HL-60/S4 treated with retinoic acid at 250 ng/mL for 4 days and 3 days (cell line): ENCODE results near the gene BCL11B.

Source experiments
- in situ Hi-C: fragments of 300-500 bp; cut with MboI; formaldehyde crosslinking; loops from 2 replicates; pipeline ENCODE4 v1.7.0; 2022; ENCODE audit warnings: low sequenced_read_pairs

The BCL11B gene

GRCh38 chr14:99268810-99269707 is 2.9 kb downstream of the BCL11B start:
- in situ Hi-C loops: loop anchor here (25.0 kb wide), 1 partner anchor 1132 kb away; no protein-coding TSS in a partner anchor

DNA sequence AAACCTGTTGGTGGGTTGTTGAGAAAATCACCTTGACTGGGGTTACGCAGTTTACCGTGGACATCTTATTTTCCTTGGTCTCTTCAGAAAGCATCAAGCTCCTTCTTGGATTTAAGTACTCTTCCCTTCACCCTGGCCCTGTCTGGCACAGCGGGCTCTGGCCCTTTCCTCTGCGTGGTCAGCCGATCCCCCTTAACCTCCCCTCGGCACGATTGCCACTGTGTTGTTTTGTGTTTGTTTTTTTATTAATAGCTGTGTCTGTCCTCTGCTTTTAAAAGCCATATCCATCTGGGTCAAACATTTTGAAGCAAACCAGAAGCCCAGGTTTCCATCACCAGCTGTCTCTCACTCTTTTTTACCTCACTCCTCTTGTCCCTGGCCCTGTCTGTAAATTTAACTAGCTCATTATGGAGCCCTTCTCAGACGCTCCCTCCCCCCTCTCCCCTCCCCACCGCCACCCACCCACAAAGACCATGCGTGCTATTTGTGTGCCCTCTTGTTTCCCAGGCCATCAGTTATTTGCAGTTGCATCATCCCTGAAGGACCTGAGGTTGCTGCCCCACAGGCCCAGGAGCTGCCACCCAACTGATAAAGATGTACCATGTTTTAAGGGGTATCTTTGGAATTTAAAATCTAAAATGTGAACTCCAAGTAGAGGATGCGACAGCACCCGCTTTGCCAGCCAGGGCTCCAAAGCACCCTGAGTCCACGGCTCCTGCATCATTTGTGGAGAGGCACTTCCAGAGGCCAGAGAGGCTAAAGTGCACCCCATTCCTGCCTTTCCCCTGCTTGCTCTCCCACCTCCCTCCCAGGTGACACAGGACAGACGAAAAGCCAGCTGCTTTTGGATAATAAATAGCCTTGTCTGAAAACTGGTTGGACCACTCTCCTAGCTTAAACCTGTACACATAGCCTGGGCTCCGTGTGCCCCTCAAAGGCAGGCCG is 3.9 kb downstream of the BCL11B start:
- in situ Hi-C loops: loop anchor here (25.0 kb wide), 1 partner anchor 1131 kb away; no protein-coding TSS in a partner anchor

GRCh38 chr14:99267381-99267780 is 4.6 kb downstream of the BCL11B start:
- in situ Hi-C loops: loop anchor here (25.0 kb wide), 1 partner anchor 1130 kb away; no protein-coding TSS in a partner anchor

DNA sequence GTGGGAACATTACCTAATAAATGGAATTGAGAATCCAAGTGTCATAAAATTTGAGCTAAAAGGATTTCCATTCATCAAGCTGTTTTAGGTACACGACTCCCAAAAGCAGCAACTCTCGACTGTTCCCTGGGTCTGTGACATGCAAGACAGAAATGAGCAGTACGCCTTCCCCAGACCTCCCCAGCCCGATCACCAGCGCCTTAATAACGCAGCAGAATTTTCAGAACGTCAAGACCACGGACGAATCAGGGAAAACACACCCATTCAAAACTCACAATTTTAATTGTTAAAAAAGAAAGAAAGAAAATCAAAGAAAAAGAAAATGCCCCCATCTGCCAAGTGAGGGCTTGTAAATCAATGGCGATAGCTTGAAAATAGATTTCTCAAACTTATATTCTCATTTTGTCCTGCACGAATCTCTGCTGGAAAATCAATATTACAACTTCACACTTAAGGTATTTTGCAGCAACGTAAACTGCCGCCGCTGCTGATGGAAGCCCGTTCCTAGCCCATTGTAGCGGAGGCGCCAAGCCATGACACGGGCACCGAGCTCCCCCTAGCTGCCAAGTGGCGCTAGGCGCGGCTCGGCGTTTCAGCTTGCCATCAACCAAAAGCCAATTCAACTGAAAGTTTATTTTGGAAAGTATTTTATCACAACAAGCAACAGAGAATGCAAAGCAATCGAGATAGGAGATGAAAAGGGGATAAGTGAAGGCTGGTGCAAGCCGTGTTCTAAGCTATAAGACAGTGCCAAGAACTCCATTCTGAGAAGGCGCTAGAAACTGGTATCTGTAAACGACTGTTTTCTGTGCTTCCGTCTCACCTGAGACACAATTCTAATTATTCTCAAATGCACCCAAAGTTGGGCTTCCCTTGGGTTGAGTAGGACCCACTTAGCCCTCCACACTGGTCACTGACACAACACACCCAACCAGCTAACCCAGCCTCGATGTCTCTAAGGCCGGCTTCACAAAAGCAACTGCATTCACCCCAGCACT is 5.5 kb downstream of the BCL11B start:
- in situ Hi-C loops: loop anchor here (25.0 kb wide), 1 partner anchor 1129 kb away; no protein-coding TSS in a partner anchor

DNA sequence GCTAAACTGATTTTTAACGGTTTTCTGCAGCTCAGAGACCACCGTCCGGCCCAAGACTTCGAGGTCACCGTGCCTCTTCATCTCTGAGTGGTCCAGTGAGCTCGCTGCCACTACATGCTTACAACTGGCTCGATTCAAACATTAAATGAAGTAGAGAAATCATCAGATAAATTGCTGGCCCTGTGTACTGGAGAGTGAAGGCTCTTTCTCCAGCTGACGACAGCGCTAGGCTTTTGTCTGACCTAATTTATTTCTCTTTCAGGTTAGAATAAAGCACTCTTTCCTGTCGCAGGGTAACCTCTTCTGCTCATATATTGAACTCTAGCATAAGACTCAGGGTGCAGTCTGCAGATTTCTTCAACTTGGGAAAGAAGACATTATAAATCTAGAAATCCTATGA is 6.4 kb downstream of the BCL11B start:
- in situ Hi-C loops: loop anchor here (25.0 kb wide), 1 partner anchor 1128 kb away; no protein-coding TSS in a partner anchor

DNA sequence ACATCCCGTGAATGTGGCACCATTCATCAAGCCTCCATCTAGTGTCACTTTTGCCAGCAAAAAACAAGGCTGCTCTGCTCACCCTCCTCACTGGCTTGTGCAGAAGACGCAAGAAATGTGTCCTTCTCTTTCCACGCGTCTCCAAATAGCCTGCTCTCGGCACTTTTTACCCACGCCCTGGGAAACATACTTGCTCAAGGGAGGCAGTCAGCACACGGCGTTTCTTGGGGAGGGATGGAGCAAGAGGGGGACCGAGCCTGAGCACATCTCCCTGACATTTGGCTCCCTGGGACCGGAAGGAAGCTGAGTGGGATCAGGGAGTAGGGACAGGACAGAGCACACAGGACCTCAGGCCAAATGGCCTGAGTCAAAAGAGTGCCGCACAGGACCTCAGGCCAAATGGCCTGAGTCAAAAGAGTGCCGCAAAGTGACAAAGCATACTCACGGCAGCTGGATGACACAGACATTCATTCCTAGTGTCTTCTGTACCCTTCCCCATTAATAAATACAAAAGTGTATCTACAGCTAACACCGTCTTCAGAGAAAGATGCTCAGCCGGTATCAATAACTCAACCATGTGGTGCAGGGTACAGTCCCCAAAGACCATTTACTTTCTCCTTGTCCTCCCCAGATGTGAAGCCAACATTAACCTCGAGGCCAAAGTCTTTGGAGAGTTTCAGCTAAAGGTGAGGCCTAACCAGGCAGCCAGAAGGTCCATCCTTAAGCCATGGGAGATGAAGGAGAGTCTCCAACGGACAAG is 7.1 kb downstream of the BCL11B start:
- in situ Hi-C loops: loop anchor here (25.0 kb wide), 1 partner anchor 1128 kb away; no protein-coding TSS in a partner anchor

GRCh38 chr14:99263564-99264330 is 8.2 kb downstream of the BCL11B start:
- in situ Hi-C loops: loop anchor here (25.0 kb wide), 1 partner anchor 1126 kb away; no protein-coding TSS in a partner anchor

- in situ Hi-C loops: loop anchor here (25.0 kb wide), 1 partner anchor 1126 kb away; no protein-coding TSS in a partner anchor
Measured at GRCh38 chr14:99262977-99263448, 9.0 kb downstream of the BCL11B start.

- in situ Hi-C loops: loop anchor here (25.0 kb wide), 1 partner anchor 1125 kb away; no protein-coding TSS in a partner anchor
Measured at GRCh38 chr14:99261912-99262787, 9.8 kb downstream of the BCL11B start.

- in situ Hi-C loops: loop anchor here (25.0 kb wide), 1 partner anchor 1124 kb away; no protein-coding TSS in a partner anchor
Measured at GRCh38 chr14:99260587-99261551, 11.1 kb downstream of the BCL11B start.

DNA sequence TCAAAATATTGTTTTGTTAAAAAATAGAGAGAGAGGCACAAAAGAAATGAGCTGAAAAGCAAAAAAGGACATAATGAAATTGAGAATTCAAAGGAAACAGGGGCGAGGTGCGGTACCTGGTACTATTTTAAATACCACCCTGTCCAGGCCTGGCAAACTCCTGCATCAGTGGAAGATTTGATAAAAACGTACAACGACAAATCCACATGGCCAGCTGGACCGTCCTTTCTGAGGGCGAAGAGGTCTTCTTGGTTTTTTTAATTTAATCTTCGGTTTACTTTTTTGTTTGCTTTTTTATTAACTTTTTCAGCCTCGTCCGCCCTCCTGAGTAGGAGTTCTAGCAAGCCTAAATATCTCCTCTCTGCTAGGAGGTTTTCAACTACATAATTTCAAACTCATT is 11.9 kb downstream of the BCL11B start:
- in situ Hi-C loops: loop anchor here (25.0 kb wide), 1 partner anchor 1123 kb away; no protein-coding TSS in a partner anchor

GRCh38 chr14:99258876-99259726 is 12.9 kb downstream of the BCL11B start:
- in situ Hi-C loops: loop anchor here (25.0 kb wide), 1 partner anchor 1122 kb away; no protein-coding TSS in a partner anchor

GRCh38 chr14:99258341-99258861 is 13.6 kb downstream of the BCL11B start:
- in situ Hi-C loops: loop anchor here (25.0 kb wide), 1 partner anchor 1121 kb away; no protein-coding TSS in a partner anchor

GRCh38 chr14:99257673-99258221 is 14.2 kb downstream of the BCL11B start:
- in situ Hi-C loops: loop anchor here (25.0 kb wide), 1 partner anchor 1120 kb away; no protein-coding TSS in a partner anchor
